Endometrial microvascular endothelial cells (primary cell): ENCODE measurements around the gene VPS8. TPM values are rescaled to one million over a fixed set of nuclear protein-coding genes. Genes with fewer than 3 reads are reported as not detected.
"Not testable (repeated sequence)": the region's sequence is repeated elsewhere in the genome, so short reads cannot be mapped to it uniquely, and the experiment has no call there.

Experiments
- in situ Hi-C: cut with HindIII; loops from 2 replicates; pipeline ENCODE4 v1.10.0; 2017; ENCODE audit warnings: low sequenced_read_pairs, low pct_unique_long_range_greater_than_20kb; ENCODE audit errors: inconsistent ontology term
- total RNA-seq: library from RNA; depleted of rRNA; stranded (reverse); fragments of >200 nt; gene quantifications from one replicate; pipeline ENCODE4 v1.2.3, GENCODE V29; 2015; ENCODE audit errors: inconsistent ontology term

The VPS8 gene
- total RNA-seq, 1 donor from 2014 or later, result 34.5 TPM

GRCh38 chr3:185017584-185017983, 205.6 kb downstream of the VPS8 start:
- in situ Hi-C loops, result not testable (repeated sequence)

- in situ Hi-C loops, result not testable (repeated sequence)
These were observed 206.0 kb downstream of the VPS8 start for GRCh38 chr3:185017996-185018395.

- in situ Hi-C loops, result no loop called here
These were observed 209.3 kb downstream of the VPS8 start for GRCh38 chr3:185021256-185021655.

GRCh38 chr3:185024406-185024805, 212.4 kb downstream of the VPS8 start:
- in situ Hi-C loops, result no loop called here

- in situ Hi-C loops, result no loop called here
These were observed 213.0 kb downstream of the VPS8 start for GRCh38 chr3:185024966-185025365.

GRCh38 chr3:185028121-185028520, 216.2 kb downstream of the VPS8 start:
- in situ Hi-C loops, result no loop called here

- in situ Hi-C loops, result no loop called here
These were observed 217.1 kb downstream of the VPS8 start for GRCh38 chr3:185029086-185029485.

GRCh38 chr3:185030399-185030798, 218.4 kb downstream of the VPS8 start:
- in situ Hi-C loops, result no loop called here

GRCh38 chr3:185030951-185031350, 219.0 kb downstream of the VPS8 start:
- in situ Hi-C loops, result no loop called here

GRCh38 chr3:185037801-185038200, 225.8 kb downstream of the VPS8 start:
- in situ Hi-C loops, result no loop called here

- in situ Hi-C loops, result no loop called here
These were observed 228.5 kb downstream of the VPS8 start for GRCh38 chr3:185040425-185040824.

- in situ Hi-C loops, result no loop called here
These were observed 229.6 kb downstream of the VPS8 start for GRCh38 chr3:185041540-185041939.

GRCh38 chr3:185042312-185043050, 230.5 kb downstream of the VPS8 start:
- in situ Hi-C loops, result no loop called here

GRCh38 chr3:185046164-185046515, 234.2 kb downstream of the VPS8 start:
- in situ Hi-C loops, result no loop called here

GRCh38 chr3:185046603-185047002, 234.6 kb downstream of the VPS8 start:
- in situ Hi-C loops, result no loop called here

GRCh38 chr3:185049710-185050109, 237.7 kb downstream of the VPS8 start:
- in situ Hi-C loops, result no loop called here

- in situ Hi-C loops, result no loop called here
These were observed 239.8 kb downstream of the VPS8 start for GRCh38 chr3:185051801-185052200.

GRCh38 chr3:185052631-185053030, 240.7 kb downstream of the VPS8 start:
- in situ Hi-C loops, result no loop called here

GRCh38 chr3:185056908-185057307, 244.9 kb downstream of the VPS8 start:
- in situ Hi-C loops, result no loop called here

GRCh38 chr3:185057829-185058228, 245.9 kb downstream of the VPS8 start:
- in situ Hi-C loops, result no loop called here

GRCh38 chr3:185058796-185059195, 246.8 kb downstream of the VPS8 start:
- in situ Hi-C loops, result no loop called here
